ENCODE data around the gene LDB1.

LDB1 gene

GRCh38 chr10:102113261-102113955 is 6.8 kb downstream of the LDB1 start:
- TF ChIP-seq NFIC (IDR thresholded peaks at IDR 0.05), result no peak
- TF ChIP-seq RAD21 (IDR thresholded peaks at IDR 0.05; ENCODE audit: low read depth), result no peak
- no peak for TF ChIP-seq TCF12 (IDR thresholded peaks at IDR 0.05; ENCODE audit: low read depth)
- TF ChIP-seq TAF1 (IDR thresholded peaks at IDR 0.05; ENCODE audit: low read depth), result no peak
- TF ChIP-seq REST (IDR thresholded peaks at IDR 0.05; ENCODE audit: low read depth), result no peak
- no peak for TF ChIP-seq CEBPB (IDR thresholded peaks at IDR 0.05)
- TF ChIP-seq ZBTB7A (IDR thresholded peaks at IDR 0.05; ENCODE audit: low read depth), result no peak
- no peak for TF ChIP-seq EP300 (IDR thresholded peaks at IDR 0.05; ENCODE audit: borderline replicate concordance)
- no peak for TF ChIP-seq CREB1 (IDR thresholded peaks at IDR 0.05; ENCODE audit: low read depth)
- no peak for TF ChIP-seq TEAD4 (IDR thresholded peaks at IDR 0.05)
- TF ChIP-seq USF1 (IDR thresholded peaks at IDR 0.05), result no peak
- no peak for TF ChIP-seq FOXM1 (IDR thresholded peaks at IDR 0.05; ENCODE audit: borderline replicate concordance, low read depth)
- no peak for TF ChIP-seq YY1 (IDR thresholded peaks at IDR 0.05; ENCODE audit: low read depth)
- no peak for TF ChIP-seq EGR1 (IDR thresholded peaks at IDR 0.05)
- no peak for TF ChIP-seq MAX (IDR thresholded peaks at IDR 0.05)

GRCh38 chr10:102112210-102112817 is 7.9 kb downstream of the LDB1 start:
- TF ChIP-seq YY1 (IDR thresholded peaks at IDR 0.05; ENCODE audit: low read depth) (no peak), RAD21 (IDR thresholded peaks at IDR 0.05; ENCODE audit: low read depth) (no peak), MAX (IDR thresholded peaks at IDR 0.05) (no peak), EGR1 (IDR thresholded peaks at IDR 0.05) (no peak), TCF12 (IDR thresholded peaks at IDR 0.05; ENCODE audit: low read depth) (peak; percentile 16; the same call in 1 of the 2 replicates), TEAD4 (IDR thresholded peaks at IDR 0.05) (no peak), ZBTB7A (IDR thresholded peaks at IDR 0.05; ENCODE audit: low read depth) (no peak), USF1 (IDR thresholded peaks at IDR 0.05) (no peak)

GRCh38 chr10:102111276-102111675 is 8.9 kb downstream of the LDB1 start:
- TF ChIP-seq MAX (IDR thresholded peaks at IDR 0.05) (no peak), EGR1 (IDR thresholded peaks at IDR 0.05) (no peak), RAD21 (IDR thresholded peaks at IDR 0.05; ENCODE audit: low read depth) (no peak), CREB1 (IDR thresholded peaks at IDR 0.05; ENCODE audit: low read depth) (no peak), CEBPB (IDR thresholded peaks at IDR 0.05) (no peak), ZBTB7A (IDR thresholded peaks at IDR 0.05; ENCODE audit: low read depth) (no peak), YY1 (IDR thresholded peaks at IDR 0.05; ENCODE audit: low read depth) (no peak), TAF1 (IDR thresholded peaks at IDR 0.05; ENCODE audit: low read depth) (no peak), NFIC (IDR thresholded peaks at IDR 0.05) (no peak), REST (IDR thresholded peaks at IDR 0.05; ENCODE audit: low read depth) (no peak), EP300 (IDR thresholded peaks at IDR 0.05; ENCODE audit: borderline replicate concordance) (no peak), FOXM1 (IDR thresholded peaks at IDR 0.05; ENCODE audit: borderline replicate concordance, low read depth) (no peak), TEAD4 (IDR thresholded peaks at IDR 0.05) (no peak), USF1 (IDR thresholded peaks at IDR 0.05) (no peak), TCF12 (IDR thresholded peaks at IDR 0.05; ENCODE audit: low read depth) (no peak)

GRCh38 chr10:102109166-102110116 is 10.7 kb downstream of the LDB1 start:
- no peak for TF ChIP-seq TEAD4 (IDR thresholded peaks at IDR 0.05)
- TF ChIP-seq CREB1 (IDR thresholded peaks at IDR 0.05; ENCODE audit: low read depth), result no peak
- TF ChIP-seq MAX (IDR thresholded peaks at IDR 0.05), result no peak
- TF ChIP-seq RAD21 (IDR thresholded peaks at IDR 0.05; ENCODE audit: low read depth), result no peak
- TF ChIP-seq EP300 (IDR thresholded peaks at IDR 0.05; ENCODE audit: borderline replicate concordance), result no peak
- no peak for TF ChIP-seq REST (IDR thresholded peaks at IDR 0.05; ENCODE audit: low read depth)
- no peak for TF ChIP-seq ZBTB7A (IDR thresholded peaks at IDR 0.05; ENCODE audit: low read depth)
- no peak for TF ChIP-seq YY1 (IDR thresholded peaks at IDR 0.05; ENCODE audit: low read depth)
- no peak for TF ChIP-seq CEBPB (IDR thresholded peaks at IDR 0.05)
- no peak for TF ChIP-seq FOXM1 (IDR thresholded peaks at IDR 0.05; ENCODE audit: borderline replicate concordance, low read depth)
- TF ChIP-seq TAF1 (IDR thresholded peaks at IDR 0.05; ENCODE audit: low read depth), result no peak
- no peak for TF ChIP-seq EGR1 (IDR thresholded peaks at IDR 0.05)
- no peak for TF ChIP-seq TCF12 (IDR thresholded peaks at IDR 0.05; ENCODE audit: low read depth)
- no peak for TF ChIP-seq NFIC (IDR thresholded peaks at IDR 0.05)
- TF ChIP-seq USF1 (IDR thresholded peaks at IDR 0.05), result no peak

All from Ishikawa (cell line).